Lower lobe of right lung (tissue), 2 donors: ENCODE results near the gene MYBPHL. TPM values are rescaled to one million over a fixed set of nuclear protein-coding genes. Genes with fewer than 3 reads are reported as not detected.

Source experiments
- ATAC-seq, 2 donors: fragments of 200-7000 bp; cut with Tn5 transposase; one replicate each; pipeline ENCODE4 v1.9.1; 2020 to 2022; ENCODE audit warnings: mild to moderate bottlenecking in 2 of 2, moderate library complexity in 2 of 2
- DNase-seq: peaks from one replicate; pipeline ENCODE4 v3.0.0-alpha.2; 2020
- H3K27ac ChIP-seq: fragments of 200-600 bp; one replicate; pipeline ENCODE4 v1.8.0; 2022
- H3K27me3 ChIP-seq: fragments of 200-600 bp; one replicate; pipeline ENCODE4 v1.8.0; 2022; ENCODE audit warnings: low read depth
- H3K36me3 ChIP-seq: fragments of 200-600 bp; one replicate; pipeline ENCODE4 v1.8.0; 2022; ENCODE audit warnings: mild to moderate bottlenecking
- H3K4me1 ChIP-seq: fragments of 200-600 bp; one replicate; pipeline ENCODE4 v1.8.0; 2022
- H3K4me3 ChIP-seq: fragments of 200-600 bp; one replicate; pipeline ENCODE4 v1.8.0; 2022; ENCODE audit warnings: mild to moderate bottlenecking
- H3K9me3 ChIP-seq: fragments of 200-600 bp; one replicate; pipeline ENCODE4 v1.8.0; 2022
- CTCF ChIP-seq: fragments of 200-600 bp; IDR thresholded peaks from one replicate; pipeline ENCODE4 v1.8.0; 2022; ENCODE audit warnings: antibody characterized with exemption, mild to moderate bottlenecking
- intact Hi-C: fragments of 100-400 bp; cut with DNase I; formaldehyde crosslinking; loops from one replicate; pipeline ENCODE4 v1.11.0; 2022
- total RNA-seq: library from RNA; stranded (reverse); fragmentation: NEBNext Ultra II Directional; extraction: Animal tissue kit (Norgen Biotek cat#: 25700); gene quantifications from one replicate; pipeline ENCODE4 v1.2.1, GENCODE V29; 2021
- donor health status: DM: no; HTN: yes; CAD: no; lungs with severe emphysema.

Gene MYBPHL
- total RNA-seq, 1 donor from 2014 or later: 2.8 TPM

- ATAC-seq: no peak
- intact Hi-C loops: no loop called here
- H3K4me1 ChIP-seq: peaks cover 31% of the 10 kb centered on the region
These were observed 56.1 kb downstream of the MYBPHL start for GRCh38 chr1:109250454-109251276.

GRCh38 chr1:109249654-109250401 lies 57.0 kb downstream of the MYBPHL start:
- DNase-seq (no peak), ATAC-seq (peak; percentile 4 to 17)
- peaks cover 6% of the 10 kb centered on the region for H3K27me3 ChIP-seq
- H3K4me1 ChIP-seq: peaks cover 24% of the 10 kb centered on the region
- no peaks in the 10 kb centered on the region for H3K9me3 ChIP-seq
- H3K36me3 ChIP-seq: no peaks in the 10 kb centered on the region
- H3K27ac ChIP-seq: no peak overlapping the region
- intact Hi-C loops: no loop called here
- TF ChIP-seq CTCF: no peak
- H3K4me3 ChIP-seq: peak overlapping the region; percentile 59

More at GRCh38 chr1:109250454-109251276, 56.1 kb downstream of the MYBPHL start:
- Histone ChIP-seq H3K27ac (no peak overlapping the region), H3K4me3 (peak overlapping the region; percentile 59), H3K27me3 (peaks cover 6% of the 10 kb centered on the region), H3K36me3 (no peaks in the 10 kb centered on the region), H3K9me3 (no peaks in the 10 kb centered on the region)
- TF ChIP-seq CTCF: no peak
- DNase-seq: no peak

- no peak for TF ChIP-seq CTCF
- ATAC-seq: peak; percentile 84 to 90
These were observed 57.8 kb downstream of the MYBPHL start, which contains the start of gene CELSR2 for GRCh38 chr1:109248797-109249629. Gene CELSR2 (plus strand): TSS chr1:109249539. CDS start chr1:109250080, 541 bp downstream.

GRCh38 chr1:109248444-109248796 lies 58.4 kb downstream of the MYBPHL start:
- H3K4me1 ChIP-seq: peaks cover 11% of the 10 kb centered on the region
- TF ChIP-seq CTCF: no peak
- H3K9me3 ChIP-seq: no peaks in the 10 kb centered on the region
- peaks cover 6% of the 10 kb centered on the region for H3K27me3 ChIP-seq
- H3K4me3 ChIP-seq: no peak overlapping the region
- ATAC-seq (no peak), DNase-seq (no peak)
- intact Hi-C loops: no loop called here
- H3K36me3 ChIP-seq: no peaks in the 10 kb centered on the region
- no peak overlapping the region for H3K27ac ChIP-seq

More at GRCh38 chr1:109248797-109249629, 57.8 kb downstream of the MYBPHL start, which contains the start of gene CELSR2:
- Histone ChIP-seq H3K27ac (no peak within 1 kb of the TSS), H3K4me1 (peaks cover 16% of the 10 kb centered on the region), H3K4me3 (peak within 1 kb of the TSS; percentile 59), H3K9me3 (no peaks in the 10 kb centered on the region), H3K36me3 (no peaks in the 10 kb centered on the region), H3K27me3 (peaks cover 6% of the 10 kb centered on the region)
- intact Hi-C loops: no loop called here
- DNase-seq: peak; percentile 70
